GM04504 (cell line): Measurements from ENCODE around the gene CCM2L.

Experiments
- DNase-seq: peaks from one replicate; pipeline ENCODE4 v3.0.0-alpha.2; 2012; ENCODE audit warnings: low read depth

Gene CCM2L

DNA sequence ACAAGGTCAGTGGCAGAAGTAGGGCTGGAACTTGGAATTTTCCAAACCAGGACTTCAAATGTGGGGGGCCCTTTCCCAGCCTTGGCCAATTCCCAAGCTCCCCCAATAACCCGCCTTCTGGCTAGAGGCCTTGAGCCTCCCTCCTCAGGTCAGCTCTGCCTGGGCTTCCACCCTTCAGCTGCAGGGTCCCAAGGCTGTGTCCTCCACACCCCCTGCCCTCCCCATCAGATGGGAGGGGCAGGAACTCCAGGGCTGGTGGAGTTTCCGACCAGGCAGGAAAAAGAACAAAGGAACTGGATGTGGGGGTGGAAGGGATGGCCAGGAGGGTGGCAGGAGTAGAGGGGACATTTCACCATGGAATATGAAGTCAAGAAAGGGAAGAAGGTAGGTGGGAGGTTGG lies at the start of gene CCM2L:
CCM2L (plus strand) TSS at position 338 of the 400 bp plus-strand sequence; CDS start at position 355, 17 bp downstream.
- DNase-seq, result no peak

GRCh38 chr20:31962761-31963160 lies 47.5 kb upstream of the CCM2L start:
- DNase-seq, result no peak

DNA sequence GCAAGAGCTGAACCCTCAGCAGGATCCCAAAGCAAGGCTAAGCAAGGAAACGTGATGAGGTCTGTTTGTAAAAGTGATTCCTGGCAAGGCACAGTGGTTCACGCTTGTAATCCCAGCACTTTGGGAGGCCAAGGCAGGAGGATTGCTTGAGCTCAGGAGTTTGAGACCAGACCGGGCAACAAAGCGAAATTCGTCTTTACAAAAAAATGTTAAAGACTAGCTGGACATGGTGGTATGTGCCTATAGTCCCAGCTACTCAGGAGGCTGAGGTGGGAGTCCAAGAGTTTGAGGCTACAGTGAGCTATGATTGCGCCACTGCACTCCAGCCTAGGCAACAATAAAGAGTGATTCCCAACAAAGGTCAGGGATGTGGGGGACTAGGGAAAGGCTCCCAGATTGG lies 46.3 kb upstream of the CCM2L start:
- no peak for DNase-seq

DNA sequence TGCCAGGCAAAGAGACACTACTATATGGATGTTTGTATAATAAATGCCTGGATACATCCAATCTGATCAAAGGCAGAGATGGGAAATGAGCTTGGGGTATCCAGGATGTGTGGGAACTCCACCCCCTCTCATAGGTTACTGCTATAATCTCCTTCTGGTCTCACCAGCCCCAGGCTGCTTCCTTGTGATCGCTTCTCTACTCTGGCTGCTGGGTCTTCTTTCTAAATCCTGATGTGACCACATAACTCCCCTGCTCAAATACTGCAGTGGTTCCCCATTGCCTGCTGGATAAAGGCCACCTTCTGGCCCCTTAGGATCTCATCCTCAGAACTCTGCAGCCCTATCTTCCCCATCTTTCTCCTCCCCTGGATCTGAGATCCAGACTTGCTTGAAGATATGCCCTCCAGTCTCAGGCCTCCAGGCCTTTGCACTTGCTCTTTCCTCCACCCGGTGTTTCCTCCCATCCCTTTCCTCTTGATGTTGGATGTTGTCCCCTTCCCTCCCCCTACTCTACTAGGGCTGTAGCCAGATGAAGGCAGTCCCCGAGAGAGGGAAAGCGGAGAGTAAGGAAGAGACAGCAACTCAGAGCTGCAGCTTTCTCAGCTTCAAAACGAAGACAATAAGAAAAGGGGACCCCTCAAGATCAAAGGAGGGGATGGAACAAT lies 43.1 kb upstream of the CCM2L start:
- DNase-seq, result no peak

DNA sequence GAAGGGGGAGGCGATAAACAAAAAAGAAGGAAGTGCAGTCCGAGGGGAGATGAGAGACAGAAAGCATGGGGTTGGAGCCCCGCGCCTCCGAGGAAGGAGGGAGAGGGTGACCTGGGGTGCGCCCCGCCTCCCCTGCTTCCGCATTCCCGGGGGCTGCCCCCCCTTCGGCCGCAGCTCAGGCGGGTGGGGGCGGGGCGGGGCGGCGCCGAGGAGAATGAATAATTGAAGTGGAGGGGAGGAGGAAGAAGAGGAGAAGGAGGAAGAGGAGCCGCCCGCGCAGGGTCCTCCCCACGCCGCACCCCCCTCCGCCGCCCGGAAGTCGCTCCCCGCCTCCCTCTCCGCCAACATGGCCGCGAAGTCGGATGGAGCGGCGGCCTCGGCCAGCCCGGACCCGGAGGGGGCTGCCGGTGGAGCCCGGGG lies 42.4 kb upstream of the CCM2L start, which contains the start of gene XKR7:
XKR7 (plus strand) TSS at position 322 of the 420 bp plus-strand sequence; CDS start at position 347, 25 bp downstream.
- no peak for DNase-seq

- DNase-seq, result no peak
Observed at GRCh38 chr20:31968291-31969126, 41.7 kb upstream of the CCM2L start.

GRCh38 chr20:31969991-31970390 lies 40.2 kb upstream of the CCM2L start:
- DNase-seq, result no peak

DNA sequence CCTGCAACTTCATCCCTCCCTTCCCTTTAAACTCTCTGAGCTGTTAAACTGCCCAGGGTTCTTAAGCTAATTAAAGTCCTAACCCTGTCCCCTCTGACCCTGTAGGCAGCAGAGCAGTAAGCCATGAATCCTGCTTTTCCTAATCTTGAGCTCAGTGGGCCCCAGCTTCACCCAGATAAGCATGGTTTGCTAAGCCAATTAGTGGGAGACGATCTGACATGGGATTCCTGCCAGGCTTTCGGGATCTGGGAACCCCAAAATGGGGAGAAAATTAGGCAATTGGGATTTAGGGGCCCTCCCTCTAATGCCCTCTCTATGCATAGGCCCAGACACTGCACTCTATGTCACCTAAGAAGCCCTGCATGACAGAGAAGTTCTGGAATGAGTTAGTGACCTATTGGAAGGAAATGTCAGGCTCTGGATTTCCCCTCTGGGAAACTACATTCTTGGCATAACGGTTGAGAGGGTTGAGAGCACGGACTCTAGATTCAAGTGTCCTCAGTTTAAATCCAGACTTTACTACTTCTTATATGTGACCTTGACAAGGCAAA lies 37.7 kb upstream of the CCM2L start:
- no peak for DNase-seq

GRCh38 chr20:31974296-31974695 lies 35.9 kb upstream of the CCM2L start:
- no peak for DNase-seq

DNA sequence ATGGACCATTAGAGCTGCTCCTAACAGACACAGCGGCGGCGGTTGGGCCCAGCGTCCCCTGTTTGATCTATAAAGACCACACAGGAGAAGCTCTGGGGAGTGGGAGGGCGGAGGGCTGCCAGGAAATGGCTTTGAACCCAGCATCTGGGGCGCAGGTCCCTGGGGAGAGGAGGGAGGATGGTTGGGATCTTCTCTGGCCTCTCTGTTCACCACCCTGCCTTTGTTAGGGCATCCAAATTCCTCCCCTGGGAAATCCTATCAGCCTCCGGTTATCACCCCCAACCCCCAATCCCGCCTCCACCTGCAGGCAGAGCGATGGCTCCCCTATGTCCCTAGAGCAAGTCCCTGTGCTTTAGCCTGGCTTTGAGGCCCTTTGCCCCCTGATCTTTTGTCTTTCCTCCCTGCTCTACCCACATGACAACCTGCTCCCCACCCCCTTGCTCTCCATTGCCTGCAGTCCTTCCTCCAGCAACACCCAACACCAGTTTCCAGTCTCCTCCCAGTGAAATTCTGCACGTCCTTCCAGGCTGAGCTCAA lies 35.2 kb upstream of the CCM2L start:
- no peak for DNase-seq

GRCh38 chr20:31975874-31976273 lies 34.4 kb upstream of the CCM2L start:
- no peak for DNase-seq

DNA sequence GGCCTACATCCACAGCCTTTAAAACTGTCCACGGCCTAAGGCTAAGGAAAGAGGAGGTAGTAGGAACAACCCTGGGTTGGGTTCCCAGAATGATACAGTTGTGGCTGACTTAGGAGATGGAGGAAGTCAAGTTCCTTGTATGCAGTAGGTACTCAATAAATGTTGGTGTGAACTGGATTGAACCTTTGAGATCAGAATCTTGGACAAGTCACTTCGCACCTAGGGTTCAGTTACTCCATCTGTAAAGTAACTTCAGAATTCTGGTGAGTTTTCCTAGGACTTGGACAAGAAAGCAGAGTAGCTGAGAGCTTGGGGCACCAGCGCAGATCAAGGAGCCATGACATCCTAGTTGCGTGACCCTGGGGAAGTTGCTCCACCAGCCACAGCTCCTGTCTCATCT lies 33.2 kb upstream of the CCM2L start:
- DNase-seq, result no peak

GRCh38 chr20:31979713-31980426 lies 30.4 kb upstream of the CCM2L start:
- no peak for DNase-seq

DNA sequence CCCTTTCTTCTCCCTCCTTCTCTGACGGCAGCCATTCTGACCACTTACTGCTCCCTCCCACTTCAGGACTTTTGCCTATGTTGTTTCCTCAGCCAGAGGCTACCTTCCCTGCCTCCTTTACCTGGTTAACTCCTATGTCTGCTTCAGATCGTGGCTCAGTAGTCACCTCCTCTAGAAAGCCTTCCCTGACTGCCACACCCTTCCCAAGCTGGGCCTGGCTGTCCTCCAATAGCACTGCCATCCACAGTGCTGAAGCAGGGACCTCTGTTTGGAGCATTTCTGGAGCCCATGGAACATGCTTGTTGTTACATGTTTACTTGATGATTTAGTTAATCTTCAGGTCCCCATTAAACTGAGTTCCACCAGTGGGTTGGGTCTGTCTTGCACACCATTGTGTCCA lies 28.5 kb upstream of the CCM2L start:
- no peak for DNase-seq

DNA sequence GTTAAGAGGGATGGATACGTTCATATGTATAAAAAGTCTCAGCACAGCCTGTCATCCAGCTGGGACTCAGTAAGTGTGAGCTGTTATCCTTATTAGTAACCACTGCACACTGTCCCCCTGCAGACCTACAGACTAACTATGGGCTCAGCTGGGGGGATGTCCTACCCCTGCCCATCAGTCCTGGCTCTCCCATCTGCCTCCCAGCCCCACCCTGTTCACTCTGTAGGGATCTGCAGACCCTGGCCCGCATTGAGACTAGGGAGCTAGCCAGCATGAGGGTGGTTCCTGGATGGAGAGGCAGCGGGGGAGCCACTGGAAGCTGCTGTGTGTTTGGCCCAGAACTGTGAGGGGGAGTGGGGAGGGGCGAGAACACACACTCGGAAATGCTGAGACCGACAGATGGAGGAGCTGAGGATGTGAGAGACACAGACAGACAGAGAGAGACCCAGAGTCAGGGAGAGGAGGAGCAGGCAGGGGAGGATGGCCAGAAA lies 25.2 kb upstream of the CCM2L start:
- no peak for DNase-seq

DNA sequence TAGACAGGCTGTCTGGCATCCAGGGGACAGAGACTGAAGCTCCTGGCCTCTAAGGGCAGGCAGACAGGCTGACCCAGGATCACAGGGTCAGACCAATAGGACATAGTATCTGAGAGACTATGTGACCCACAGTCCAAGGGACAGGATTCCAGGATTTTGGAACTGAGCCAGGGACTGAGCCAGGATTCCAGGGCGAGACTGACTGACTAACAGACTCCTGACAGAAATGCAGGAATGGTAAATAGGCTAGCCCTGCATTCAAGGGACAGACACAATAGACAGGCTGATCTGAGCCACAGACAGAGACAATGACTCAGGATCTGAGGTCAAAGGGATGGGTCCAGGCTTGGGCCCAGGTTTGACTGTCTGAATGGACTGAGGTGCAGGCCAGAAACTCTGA lies 22.5 kb upstream of the CCM2L start:
- DNase-seq, result no peak

GRCh38 chr20:31988430-31989015 lies 21.7 kb upstream of the CCM2L start:
- no peak for DNase-seq

DNA sequence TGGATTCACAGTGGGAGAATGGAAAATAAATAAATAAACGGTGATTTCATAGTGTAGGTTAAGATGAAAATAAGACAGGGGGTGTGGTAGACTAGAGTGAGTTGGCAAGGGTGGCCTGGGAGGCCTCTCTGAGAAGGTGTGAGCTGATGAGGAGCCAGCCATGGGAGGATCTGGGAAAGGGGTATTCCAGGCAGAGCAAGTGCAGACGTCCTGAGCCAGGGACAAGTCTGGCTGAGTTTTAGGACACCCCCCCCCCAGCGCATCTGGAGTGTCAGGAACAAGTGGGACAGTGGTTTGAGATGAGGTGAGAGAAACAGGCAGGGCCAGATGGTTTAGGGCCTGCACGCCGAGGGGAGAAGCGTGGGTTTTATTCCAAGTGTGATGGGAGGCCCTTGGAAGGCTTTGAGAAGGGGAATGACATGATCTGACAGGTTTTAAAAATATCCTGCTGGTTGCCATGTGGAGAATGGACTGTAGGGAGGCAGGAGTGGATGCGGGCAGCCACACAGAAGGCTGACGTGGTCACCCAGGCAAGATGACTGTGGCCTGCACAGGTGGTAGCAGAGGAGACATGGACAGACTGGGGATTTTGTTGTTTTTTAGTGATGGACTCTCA lies 21.1 kb upstream of the CCM2L start:
- no peak for DNase-seq

- no peak for DNase-seq
Observed at GRCh38 chr20:31990641-31991338, 19.4 kb upstream of the CCM2L start.

GRCh38 chr20:31991339-31991705 lies 18.9 kb upstream of the CCM2L start:
- DNase-seq, result no peak

DNA sequence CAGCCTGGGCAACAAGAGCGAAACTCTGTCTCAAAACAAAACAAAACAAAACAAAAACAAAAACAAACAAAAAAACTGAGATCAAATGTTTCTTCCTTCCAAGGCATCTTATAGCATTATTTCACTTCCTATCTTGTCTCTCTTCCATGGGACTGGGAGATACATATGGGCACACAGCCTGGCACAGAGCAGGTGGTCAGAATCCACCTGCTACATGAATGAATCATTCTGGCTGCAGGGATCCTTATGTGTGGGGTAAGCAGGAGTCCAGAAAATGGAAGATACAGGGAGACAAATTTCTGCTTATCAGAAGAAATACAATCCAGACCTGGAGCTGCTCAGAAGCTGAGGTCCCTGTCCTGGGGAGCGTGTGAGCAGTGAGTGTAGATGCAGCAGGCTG lies 18.2 kb upstream of the CCM2L start:
- DNase-seq, result no peak
